H1 (cell line): Measurements from ENCODE around the gene P2RX6. TPM values are rescaled to one million over a fixed set of nuclear protein-coding genes. Genes with fewer than 3 reads are reported as not detected.

Experiments used
- CTCF ChIA-PET: fragments of 300-600 bp; sonication (Branson Sonifier 250); formaldehyde crosslinking; loops from one replicate; lab custom pipeline; 2021; ENCODE audit not compliant: partially characterized antibody; lab: Charles Lee
- POLR2A ChIA-PET: fragments of 300-600 bp; sonication (Branson Sonifier 250); formaldehyde crosslinking; loops from one replicate; lab custom pipeline; 2021; ENCODE audit warnings: inconsistent platforms; ENCODE audit not compliant: partially characterized antibody; lab: Charles Lee
- DNase-seq, 2 experiments: peaks; one replicate each; pipeline versions ENCODE4 v3.0.0 to v3.0.0-alpha.2; 2010 to 2022; ENCODE audit warnings: low spot score in 2 of 2, low read depth in 1 of 2, mixed read lengths in 1 of 2
- FAIRE-seq: peaks from 2 replicates; lab custom pipeline; 2011; peaks lifted over from hg19 to GRCh38; lab: Jason Lieb, UNC
- H2AFZ ChIP-seq: 2 replicates; pipeline ENCODE4 v1.8.1; 2012; ENCODE audit warnings: low read length, inconsistent platforms
- H2AK5ac ChIP-seq: 2 replicates; pipeline ENCODE4 v1.6.1; 2013; ENCODE audit warnings: low read depth, low read length
- H2BK120ac ChIP-seq: replicated peaks from 2 replicates; pipeline ENCODE3; 2013; ENCODE audit warnings: low read depth, low read length, inconsistent platforms
- H2BK12ac ChIP-seq: 2 replicates; pipeline ENCODE4 v1.6.1; 2013; ENCODE audit warnings: low read depth, low read length
- H2BK15ac ChIP-seq: 2 replicates; pipeline ENCODE4 v1.6.1; 2013; ENCODE audit warnings: low read length
- H2BK20ac ChIP-seq: 2 replicates; pipeline ENCODE4 v1.6.1; 2013; ENCODE audit warnings: low read length
- H2BK5ac ChIP-seq: 2 replicates; pipeline ENCODE4 v1.6.1; 2013; ENCODE audit warnings: low read depth, low read length
- H3K14ac ChIP-seq: 2 replicates; pipeline ENCODE4 v1.6.1; 2013; ENCODE audit warnings: inconsistent platforms; ENCODE audit not compliant: insufficient read length
- H3K18ac ChIP-seq: 2 replicates; pipeline ENCODE4 v1.6.1; 2013; ENCODE audit warnings: low read length; ENCODE audit errors: extremely low read depth
- H3K23ac ChIP-seq: 2 replicates; pipeline ENCODE4 v1.6.1; 2013; ENCODE audit warnings: inconsistent platforms; ENCODE audit not compliant: insufficient read length
- H3K23me2 ChIP-seq: 2 replicates; pipeline ENCODE4 v1.6.1; 2013; ENCODE audit warnings: low read depth, low read length
- H3K27ac ChIP-seq: 2 replicates; pipeline ENCODE4 v1.6.1; 2011; ENCODE audit warnings: low read depth, low read length, inconsistent platforms
- H3K27me3 ChIP-seq, 4 experiments: replicated peaks in 1 of 4; 1 replicate in 1 of 4; 2 replicates in 3 of 4; pipeline versions ENCODE4 v1.6.1 to v1.8.1; 2011 to 2013; ENCODE audit warnings: low read length in 3 of 4, mild to moderate bottlenecking in 3 of 4, inconsistent platforms in 2 of 4, mixed read lengths in 2 of 4, moderate library complexity in 1 of 4; ENCODE audit not compliant: control insufficient read depth in 3 of 4, insufficient read depth in 3 of 4; ENCODE audit errors: extremely low read depth in 1 of 4
- H3K36me3 ChIP-seq, 4 experiments: 2 replicates each; pipeline versions ENCODE4 v1.6.1 to v1.8.1; 2011 to 2013; ENCODE audit warnings: mild to moderate bottlenecking in 4 of 4, low read length in 3 of 4, moderate library complexity in 2 of 4, control low read depth in 1 of 4, inconsistent platforms in 1 of 4; ENCODE audit not compliant: insufficient read depth in 4 of 4, control insufficient read depth in 2 of 4
- H3K4ac ChIP-seq: replicated peaks from 2 replicates; pipeline ENCODE3; 2013; ENCODE audit warnings: low read length, low read depth, mixed read lengths, inconsistent platforms; ENCODE audit not compliant: insufficient read length
- H3K4me1 ChIP-seq, 4 experiments: replicated peaks in 1 of 4; 1 replicate in 1 of 4; 2 replicates in 3 of 4; pipeline versions ENCODE4 v1.6.1 to v1.8.1; 2011 to 2013; ENCODE audit warnings: low read length in 3 of 4, inconsistent platforms in 2 of 4, mixed read lengths in 1 of 4; ENCODE audit not compliant: insufficient read depth in 4 of 4, control insufficient read depth in 3 of 4
- H3K4me2 ChIP-seq, 2 experiments: 2 replicates each; pipeline versions ENCODE4 v1.6.1 to v1.8.1; 2011 to 2013; ENCODE audit warnings: low read depth in 2 of 2, low read length in 2 of 2, control low read depth in 1 of 2, inconsistent platforms in 1 of 2, mild to moderate bottlenecking in 1 of 2; ENCODE audit not compliant: insufficient read depth in 1 of 2
- H3K4me3 ChIP-seq, 4 experiments: fragments of 200-600, 300-600 bp in 1 of 4; sonication (generic), shearing (Covaris generic), sonication (Bioruptor Twin) in 1 of 4; 2 replicates each; pipeline versions ENCODE4 v1.5.1 to v1.8.1; 2011 to 2016; ENCODE audit warnings: low read length in 4 of 4, low read depth in 3 of 4, control low read depth in 2 of 4, inconsistent platforms in 2 of 4, mild to moderate bottlenecking in 2 of 4, mixed read lengths in 1 of 4, moderate library complexity in 1 of 4; ENCODE audit not compliant: insufficient read depth in 2 of 4; ENCODE audit errors: extremely low read depth in 1 of 4
- H3K56ac ChIP-seq: replicated peaks from 2 replicates; pipeline ENCODE3; 2013; ENCODE audit warnings: low read depth, mild to moderate bottlenecking, mixed read lengths, low read length, inconsistent platforms; ENCODE audit not compliant: insufficient read length
- H3K79me1 ChIP-seq: 2 replicates; pipeline ENCODE4 v1.6.1; 2013; ENCODE audit warnings: low read depth, low read length, control low read depth
- H3K79me2 ChIP-seq, 2 experiments: 2 replicates each; pipeline versions ENCODE4 v1.6.1 to v1.8.1; 2012 to 2013; ENCODE audit warnings: low read length in 2 of 2, mild to moderate bottlenecking in 2 of 2, inconsistent platforms in 1 of 2; ENCODE audit not compliant: insufficient read depth in 2 of 2, control insufficient read depth in 1 of 2
- H3K9ac ChIP-seq, 4 experiments: replicated peaks in 1 of 4; 1 replicate in 1 of 4; 2 replicates in 3 of 4; pipeline versions ENCODE4 v1.6.1 to v1.8.1; 2011 to 2013; ENCODE audit warnings: low read depth in 3 of 4, low read length in 3 of 4, control low read depth in 2 of 4, mild to moderate bottlenecking in 2 of 4, moderate library complexity in 2 of 4, inconsistent platforms in 1 of 4; ENCODE audit errors: extremely low read depth in 1 of 4
- H3K9me3 ChIP-seq, 2 experiments: 2 replicates each; pipeline versions ENCODE4 v1.6.1 to v1.8.1; 2012 to 2013; ENCODE audit warnings: mild to moderate bottlenecking in 2 of 2, moderate library complexity in 2 of 2, control low read depth in 1 of 2, inconsistent platforms in 1 of 2, low read depth in 1 of 2, low read length in 1 of 2, mixed read lengths in 1 of 2; ENCODE audit not compliant: insufficient read depth in 2 of 2
- H4K20me1 ChIP-seq, 2 experiments: replicated peaks in 1 of 2; 2 replicates each; pipeline versions ENCODE3 to v1.8.1; 2011 to 2013; ENCODE audit warnings: inconsistent platforms in 2 of 2, low read length in 2 of 2, mild to moderate bottlenecking in 1 of 2; ENCODE audit not compliant: insufficient read depth in 2 of 2, control insufficient read depth in 1 of 2
- H4K5ac ChIP-seq: 2 replicates; pipeline ENCODE4 v1.6.1; 2013; ENCODE audit warnings: low read length, low read depth, mixed read lengths, inconsistent platforms; ENCODE audit not compliant: insufficient read length
- H4K8ac ChIP-seq: 2 replicates; pipeline ENCODE4 v1.8.0; 2013; ENCODE audit warnings: mild to moderate bottlenecking, moderate library complexity, low read length, inconsistent platforms; ENCODE audit not compliant: insufficient read depth; ENCODE audit errors: extremely low read depth
- H4K91ac ChIP-seq: replicated peaks from 2 replicates; pipeline ENCODE3; 2013; ENCODE audit warnings: low read length, mixed read lengths, inconsistent platforms; ENCODE audit not compliant: insufficient read length
- EZH2 ChIP-seq: fragments of 200-600 bp; sonication (generic); IDR thresholded peaks from 2 replicates; pipeline ENCODE4 v1.7.1; 2012; ENCODE audit warnings: low read depth, mild to moderate bottlenecking, moderate library complexity, low read length, inconsistent platforms; ENCODE audit not compliant: severe bottlenecking
- GTF2F1 ChIP-seq: IDR thresholded peaks from 2 replicates; pipeline ENCODE4 v1.6.1; 2012; ENCODE audit warnings: low read depth, low read length, improper control_type of control experiment, borderline replicate concordance
- PHF8 ChIP-seq: fragments of 200-600 bp; sonication (generic); conservative IDR thresholded peaks from 2 replicates; pipeline ENCODE4 v1.7.1; 2012; ENCODE audit warnings: low read depth, mild to moderate bottlenecking, inconsistent platforms, low read length, moderate library complexity
- POU5F1 ChIP-seq: IDR thresholded peaks from 2 replicates; pipeline ENCODE4 v1.6.1; 2011; ENCODE audit warnings: low read depth, mild to moderate bottlenecking, low read length, moderate library complexity
- RAD21 ChIP-seq, 2 experiments: IDR thresholded peaks in 1 of 2; conservative IDR thresholded peaks in 1 of 2; 2 replicates each; pipeline ENCODE4 v1.6.1; 2011; ENCODE audit warnings: low read depth in 2 of 2, low read length in 2 of 2, improper control_type of control experiment in 1 of 2, inconsistent platforms in 1 of 2, mild to moderate bottlenecking in 1 of 2, moderate library complexity in 1 of 2
- RBBP5 ChIP-seq: IDR thresholded peaks from 2 replicates; pipeline ENCODE4 v1.7.1; 2012; ENCODE audit warnings: low read depth, mild to moderate bottlenecking, inconsistent platforms, low read length, moderate library complexity, borderline replicate concordance
- RFX5 ChIP-seq: IDR thresholded peaks from 2 replicates; pipeline ENCODE4 v1.6.1; 2011; ENCODE audit warnings: low read depth, low read length, improper control_type of control experiment, borderline replicate concordance
- SAP30 ChIP-seq: fragments of 300-600 bp; sonication (generic); IDR thresholded peaks from 2 replicates; pipeline ENCODE4 v1.7.1; 2012; ENCODE audit warnings: low read length, moderate library complexity, mild to moderate bottlenecking, inconsistent platforms; ENCODE audit not compliant: insufficient read depth, insufficient replicate concordance
- SP2 ChIP-seq: IDR thresholded peaks from 2 replicates; pipeline ENCODE4 v1.6.1; 2012; ENCODE audit warnings: mild to moderate bottlenecking, low read length, inconsistent platforms
- SRF ChIP-seq: IDR thresholded peaks from 2 replicates; pipeline ENCODE4 v1.6.1; 2011; ENCODE audit warnings: mild to moderate bottlenecking, low read depth, low read length, moderate library complexity
- TEAD4 ChIP-seq: IDR thresholded peaks from 2 replicates; pipeline ENCODE4 v1.6.1; 2012; ENCODE audit warnings: low read depth, low read length, inconsistent platforms, mixed read lengths
- whole genome bisulfite sequencing, 2 experiments: shearing (Covaris generic) in 1 of 2; methylation state at CpG; one replicate each; pipeline versions ENCODE4 v1.1.6 to v1.1.7; 2013 to 2015; ENCODE audit warnings: low lambda C conversion rate in 2 of 2, mixed read lengths in 2 of 2, inconsistent platforms in 1 of 2, low coverage in 1 of 2, missing lambda C conversion rate in 1 of 2; ENCODE audit not compliant: insufficient replicate concordance in 2 of 2, insufficient coverage in 1 of 2, insufficient read length in 1 of 2; ENCODE audit errors: extremely low coverage in 1 of 2, missing lambda C conversion rate in 1 of 2; 5-methylcytosine and 5-hydroxymethylcytosine counted together
- polyA plus RNA-seq, 7 experiments: library from polyadenylated mRNA; depleted of rRNA in 3 of 7; stranded (reverse) in 5 of 7; unstranded in 2 of 7; fragments of >200 nt in 5 of 7; fragments of 200-250 nt in 2 of 7; gene quantifications; 1 replicate in 5 of 7; 2 replicates in 1 of 7; 4 replicates in 1 of 7; pipeline versions ENCODE4 v1.2.1 to v1.2.3, GENCODE V29; 2011 to 2013; ENCODE audit warnings: missing spikeins in 2 of 7, mixed read lengths in 2 of 7
- total RNA-seq: library from RNA; stranded (reverse); fragmentation: NEBNext Ultra II Directional; extraction: Animal tissue kit (Norgen Biotek cat#: 25700); gene quantifications from 2 replicates; pipeline ENCODE4 v1.2.1, GENCODE V29; 2021
- TF ChIP-seq, protein P1 (sequence below): IDR thresholded peaks from 2 replicates; pipeline ENCODE4 v1.6.1; 2012; ENCODE audit warnings: inconsistent platforms

Gene P2RX6
- total and polyA plus RNA-seq, 2 of the 8 experiments (the other 6 are each of a cell fraction or from before 2014, with no cell fraction given), result 0.09 TPM; not detected in 1

DNA sequence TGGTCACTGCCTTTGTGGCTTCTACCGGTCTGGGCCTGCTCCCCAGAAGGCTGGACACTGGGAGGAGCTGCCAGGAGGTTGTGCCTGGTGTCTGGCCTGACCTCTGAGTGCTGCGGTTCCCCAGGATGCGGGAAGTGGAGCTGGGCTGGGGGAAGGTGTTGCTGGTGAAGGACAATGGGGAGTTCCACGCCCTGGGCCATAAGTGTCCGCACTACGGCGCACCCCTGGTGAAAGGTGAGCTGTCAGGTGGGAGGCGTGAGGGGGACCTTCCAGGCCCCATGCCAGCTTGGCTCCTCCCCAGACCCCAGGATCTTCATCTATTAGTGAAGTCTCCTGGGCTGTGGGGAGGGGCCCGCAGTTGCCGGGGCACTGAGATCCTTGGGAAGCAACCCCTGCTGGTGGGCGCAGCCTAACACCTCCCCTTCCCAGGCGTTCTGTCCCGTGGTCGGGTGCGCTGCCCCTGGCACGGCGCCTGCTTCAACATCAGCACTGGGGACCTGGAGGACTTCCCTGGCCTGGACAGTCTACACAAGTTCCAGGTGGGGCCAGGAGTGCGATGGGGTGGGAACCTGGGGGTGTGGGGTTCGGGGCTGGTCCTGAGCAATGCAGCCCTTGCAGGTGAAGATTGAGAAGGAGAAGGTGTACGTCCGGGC lies 41.2 kb upstream of the P2RX6 start:
- Histone ChIP-seq H2BK15ac (no peak overlapping the region), H3K14ac (no peak overlapping the region), H3K27me3 (peaks cover 0 to 20% (median 3%) of the 10 kb centered on the region in 4 experiments; a peak in 5 of 7 replicates), H2BK120ac (no peak overlapping the region), H2BK5ac (no peak overlapping the region), H2AK5ac (no peak overlapping the region), H3K23ac (no peak overlapping the region), H3K9ac (no peak overlapping the region), H3K79me1 (no peaks in the 10 kb centered on the region), H3K36me3 (no peaks in the 10 kb centered on the region), H3K18ac (no peak overlapping the region), H2AFZ (no peak overlapping the region), H2BK20ac (no peak overlapping the region), H3K23me2 (no peaks in the 10 kb centered on the region), H3K4ac (no peak overlapping the region), H4K5ac (no peak overlapping the region), H3K4me3 (no peak overlapping the region), H3K4me2 (no peak overlapping the region), H4K8ac (no peak overlapping the region), H2BK12ac (no peak overlapping the region), H4K20me1 (peaks cover 1 to 2% of the 10 kb centered on the region in 2 experiments), H3K9me3 (peaks cover 9 to 13% of the 10 kb centered on the region in 2 experiments), H3K27ac (no peak overlapping the region; the same call in 1 of the 2 replicates), H4K91ac (no peak overlapping the region), H3K4me1 (peaks cover 0 to 5% (median 1%) of the 10 kb centered on the region in 4 experiments; a peak in 5 of 7 replicates), H3K56ac (no peak overlapping the region), H3K79me2 (no peaks in the 10 kb centered on the region)
- WGBS, 2 experiments, result 87% methylated on average over 19 of the region's 21 CpGs; no CpG with 5 or more reads in 1 of the 2 experiments
- ChIA-PET CTCF (interaction anchor here (0.9 to 10.9 kb wide), 6 partner anchors 9 to 29 kb away, joined by 3 to 115 read pairs (median 4); partner anchors contain the start of genes LZTR1 and THAP7), POLR2A (interaction anchor here (0.8 to 2.3 kb wide), 2 partner anchors 8 to 26 kb away, joined by 3 to 11 read pairs; partner anchors contain the start of gene LZTR1)
- no peak for FAIRE-seq
- DNase-seq, result no peak
- no peak for TF ChIP-seq GTF2F1
- no peak for TF ChIP-seq RBBP5
- no peak for TF ChIP-seq POU5F1
- TF ChIP-seq RFX5, result no peak
- TF ChIP-seq SRF, result no peak
- no peak for TF ChIP-seq SP2
- no peak for TF ChIP-seq PHF8
- TF ChIP-seq TEAD4, result no peak
- no peak for TF ChIP-seq SAP30
- TF ChIP-seq RAD21 (IDR thresholded peaks at IDR 0.05 in 1 of 2, conservative IDR thresholded peaks at IDR 0.05 in 1 of 2; ENCODE audit: low read depth in 2 of 2, low read length in 2 of 2), result no peak
- no peak for TF ChIP-seq EZH2
- TF ChIP-seq, protein P1, sequence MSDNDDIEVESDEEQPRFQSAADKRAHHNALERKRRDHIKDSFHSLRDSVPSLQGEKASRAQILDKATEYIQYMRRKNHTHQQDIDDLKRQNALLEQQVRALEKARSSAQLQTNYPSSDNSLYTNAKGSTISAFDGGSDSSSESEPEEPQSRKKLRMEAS, result no peak
